HEK293 (cell line): ENCODE results near the gene SOWAHA.

Experiments
- CTCF ChIA-PET: fragments of 350-600 bp; formaldehyde crosslinking; extraction: SDS; loops from one replicate; lab custom pipeline; 2021; ENCODE audit warnings: antibody characterized with exemption; lab: Yijun Ruan, JAX
- POLR2A ChIA-PET: fragments of 300-600 bp; formaldehyde crosslinking; extraction: SDS; loops from one replicate; lab custom pipeline; 2020; ENCODE audit warnings: antibody characterized with exemption, inconsistent platforms; lab: Yijun Ruan, JAX
- H3K27ac ChIP-seq: fragments of 200-500 bp; sonication (Bioruptor generic); 2 replicates; pipeline ENCODE4 v1.5.1; 2014; ENCODE audit warnings: low read depth, low read length, control low read depth, inconsistent platforms; ENCODE audit errors: extremely low read depth
- H3K36me3 ChIP-seq, 2 experiments: fragments of 200-500 bp in 1 of 2; sonication (Bioruptor generic) in 1 of 2; 1 replicate in 1 of 2; 2 replicates in 1 of 2; pipeline ENCODE4 v1.5.1; 2014 to 2017; ENCODE audit warnings: inconsistent platforms in 2 of 2, low read length in 2 of 2; ENCODE audit not compliant: control insufficient read depth in 2 of 2, insufficient read depth in 1 of 2
- H3K4me1 ChIP-seq: fragments of 200-500 bp; sonication (Bioruptor generic); 2 replicates; pipeline ENCODE4 v1.5.1; 2014; ENCODE audit warnings: mild to moderate bottlenecking, low read length, inconsistent platforms; ENCODE audit not compliant: control insufficient read depth, insufficient read depth
- H3K4me3 ChIP-seq: 2 replicates; pipeline ENCODE4 v1.5.1; 2011; ENCODE audit warnings: low read depth, mild to moderate bottlenecking, control low read depth, low read length, moderate library complexity
- H3K9me3 ChIP-seq: fragments of 200-500 bp; sonication (Bioruptor generic); 2 replicates; pipeline ENCODE4 v1.5.1; 2014; ENCODE audit warnings: low read depth, low read length, inconsistent platforms; ENCODE audit not compliant: control insufficient read depth, insufficient read depth
- GFI1B ChIP-seq: fragments of 450-650 bp; formaldehyde crosslinking; IDR thresholded peaks from 2 replicates; pipeline ENCODE4 v1.5.1; 2016; ENCODE audit warnings: missing biosample characterization, missing genetic modification characterization
- HOXA7 ChIP-seq: sonication (generic); formaldehyde crosslinking; IDR thresholded peaks from 2 replicates; pipeline ENCODE4 v1.8.1; 2022; ENCODE audit warnings: missing genetic modification reagents, borderline replicate concordance
- IKZF3 ChIP-seq: fragments of 450-650 bp; IDR thresholded peaks from 2 replicates; pipeline ENCODE4 v1.5.0; 2018; ENCODE audit warnings: missing biosample characterization, mild to moderate bottlenecking, missing genetic modification characterization, moderate library complexity
- SP7 ChIP-seq: fragments of 450-650 bp; formaldehyde crosslinking; IDR thresholded peaks from 2 replicates; pipeline ENCODE4 v1.5.1; 2016; ENCODE audit warnings: missing biosample characterization, missing genetic modification characterization
- ZFP41 ChIP-seq: fragments of 450-650 bp; formaldehyde crosslinking; IDR thresholded peaks from 2 replicates; pipeline ENCODE4 v1.5.1; 2016; ENCODE audit warnings: missing biosample characterization, missing genetic modification characterization, borderline replicate concordance
- ZNF133 ChIP-seq: fragments of 450-650 bp; formaldehyde crosslinking; IDR thresholded peaks from 2 replicates; pipeline ENCODE4 v1.5.1; 2016; ENCODE audit warnings: missing biosample characterization, missing genetic modification characterization
- ZNF174 ChIP-seq: fragments of 450-650 bp; formaldehyde crosslinking; IDR thresholded peaks from 2 replicates; pipeline ENCODE4 v1.5.0; 2017; ENCODE audit warnings: missing biosample characterization, mild to moderate bottlenecking, missing genetic modification characterization
- ZNF175 ChIP-seq: fragments of 450-650 bp; formaldehyde crosslinking; IDR thresholded peaks from 2 replicates; pipeline ENCODE4 v1.5.1; 2016; ENCODE audit warnings: missing biosample characterization, missing genetic modification characterization
- ZNF184 ChIP-seq: fragments of 450-650 bp; IDR thresholded peaks from 2 replicates; pipeline ENCODE4 v1.5.1; 2018; ENCODE audit warnings: missing biosample characterization, mild to moderate bottlenecking, missing genetic modification characterization
- ZNF19 ChIP-seq: fragments of 450-650 bp; formaldehyde crosslinking; IDR thresholded peaks from 2 replicates; pipeline ENCODE4; 2016; ENCODE audit warnings: missing biosample characterization, missing genetic modification characterization, low read depth
- ZNF2 ChIP-seq: fragments of 450-650 bp; formaldehyde crosslinking; IDR thresholded peaks from 2 replicates; pipeline ENCODE4 v1.5.1; 2016; ENCODE audit warnings: missing biosample characterization, missing genetic modification characterization
- ZNF214 ChIP-seq: fragments of 450-650 bp; formaldehyde crosslinking; IDR thresholded peaks from 2 replicates; pipeline ENCODE4 v1.5.1; 2017; ENCODE audit warnings: missing biosample characterization, mild to moderate bottlenecking, missing genetic modification characterization, borderline replicate concordance
- ZNF274 ChIP-seq, 2 experiments: fragments of 200-500 bp in 1 of 2; fragments of 450-650 bp in 1 of 2; sonication (Bioruptor generic) in 1 of 2; formaldehyde crosslinking in 1 of 2; IDR thresholded peaks; 2 replicates each; pipeline versions ENCODE4 v1.5.1 to v1.6.1; 2014 to 2016; ENCODE audit warnings: borderline replicate concordance in 1 of 2, inconsistent platforms in 1 of 2, low read length in 1 of 2, missing biosample characterization in 1 of 2, missing genetic modification characterization in 1 of 2
- ZNF292 ChIP-seq: fragments of 450-650 bp; formaldehyde crosslinking; IDR thresholded peaks from 2 replicates; pipeline ENCODE4 v1.5.1; 2016; ENCODE audit warnings: low read depth, missing biosample characterization, missing genetic modification characterization, borderline replicate concordance
- ZNF335 ChIP-seq: fragments of 450-650 bp; formaldehyde crosslinking; conservative IDR thresholded peaks from 2 replicates; pipeline ENCODE4 v1.5.1; 2016; ENCODE audit warnings: missing biosample characterization, missing genetic modification characterization
- ZNF350 ChIP-seq: fragments of 450-650 bp; formaldehyde crosslinking; IDR thresholded peaks from 2 replicates; pipeline ENCODE4 v1.5.0; 2017; ENCODE audit warnings: missing biosample characterization, mild to moderate bottlenecking, missing genetic modification characterization
- ZNF354C ChIP-seq: fragments of 450-650 bp; formaldehyde crosslinking; IDR thresholded peaks from 2 replicates; pipeline ENCODE4 v1.5.1; 2016; ENCODE audit warnings: missing biosample characterization, missing genetic modification characterization, low read depth, borderline replicate concordance
- ZNF404 ChIP-seq: fragments of 450-650 bp; formaldehyde crosslinking; IDR thresholded peaks from 2 replicates; pipeline ENCODE4 v1.5.1; 2017; ENCODE audit warnings: missing biosample characterization, missing genetic modification characterization
- ZNF514 ChIP-seq: fragments of 450-650 bp; formaldehyde crosslinking; IDR thresholded peaks from 2 replicates; pipeline ENCODE4 v1.5.1; 2016; ENCODE audit warnings: missing biosample characterization, missing genetic modification characterization
- ZNF555 ChIP-seq: fragments of 450-650 bp; formaldehyde crosslinking; conservative IDR thresholded peaks from 2 replicates; pipeline ENCODE4 v1.5.1; 2017; ENCODE audit warnings: missing biosample characterization, mild to moderate bottlenecking, missing genetic modification characterization, inconsistent platforms
- ZNF600 ChIP-seq: fragments of 450-650 bp; formaldehyde crosslinking; IDR thresholded peaks from 2 replicates; pipeline ENCODE4 v1.5.1; 2016; ENCODE audit warnings: missing biosample characterization, missing genetic modification characterization
- ZNF707 ChIP-seq: fragments of 450-650 bp; formaldehyde crosslinking; IDR thresholded peaks from 2 replicates; pipeline ENCODE4 v1.5.1; 2016; ENCODE audit warnings: missing biosample characterization, missing genetic modification characterization
- ZNF776 ChIP-seq: fragments of 450-650 bp; formaldehyde crosslinking; IDR thresholded peaks from 2 replicates; pipeline ENCODE4 v1.5.0; 2017; ENCODE audit warnings: missing biosample characterization, missing genetic modification characterization, borderline replicate concordance
- ZNF792 ChIP-seq: fragments of 450-650 bp; formaldehyde crosslinking; IDR thresholded peaks from 2 replicates; pipeline ENCODE4 v1.5.1; 2016; ENCODE audit warnings: missing biosample characterization, missing genetic modification characterization
- ZXDB ChIP-seq: fragments of 450-650 bp; formaldehyde crosslinking; IDR thresholded peaks from 2 replicates; pipeline ENCODE4 v1.5.1; 2016; ENCODE audit warnings: missing biosample characterization, missing genetic modification characterization
- TF ChIP-seq, protein P1 (sequence below): fragments of 450-650 bp; formaldehyde crosslinking; IDR thresholded peaks from 2 replicates; pipeline ENCODE4 v1.5.1; 2016; ENCODE audit warnings: missing biosample characterization, missing genetic modification characterization
- TF ChIP-seq, protein P2 (sequence below): fragments of 450-650 bp; formaldehyde crosslinking; IDR thresholded peaks from 2 replicates; pipeline ENCODE4 v1.5.1; 2016; ENCODE audit warnings: missing biosample characterization, missing genetic modification characterization
- TF ChIP-seq, protein P3 (sequence below): IDR thresholded peaks from 2 replicates; pipeline ENCODE4 v1.6.1; 2011; ENCODE audit warnings: mild to moderate bottlenecking, low read depth, low read length, borderline replicate concordance
- TF ChIP-seq, protein P4 (sequence below): fragments of 450-650 bp; formaldehyde crosslinking; IDR thresholded peaks from 2 replicates; pipeline ENCODE4 v1.5.1; 2016; ENCODE audit warnings: missing biosample characterization, missing genetic modification characterization

SOWAHA gene

DNA sequence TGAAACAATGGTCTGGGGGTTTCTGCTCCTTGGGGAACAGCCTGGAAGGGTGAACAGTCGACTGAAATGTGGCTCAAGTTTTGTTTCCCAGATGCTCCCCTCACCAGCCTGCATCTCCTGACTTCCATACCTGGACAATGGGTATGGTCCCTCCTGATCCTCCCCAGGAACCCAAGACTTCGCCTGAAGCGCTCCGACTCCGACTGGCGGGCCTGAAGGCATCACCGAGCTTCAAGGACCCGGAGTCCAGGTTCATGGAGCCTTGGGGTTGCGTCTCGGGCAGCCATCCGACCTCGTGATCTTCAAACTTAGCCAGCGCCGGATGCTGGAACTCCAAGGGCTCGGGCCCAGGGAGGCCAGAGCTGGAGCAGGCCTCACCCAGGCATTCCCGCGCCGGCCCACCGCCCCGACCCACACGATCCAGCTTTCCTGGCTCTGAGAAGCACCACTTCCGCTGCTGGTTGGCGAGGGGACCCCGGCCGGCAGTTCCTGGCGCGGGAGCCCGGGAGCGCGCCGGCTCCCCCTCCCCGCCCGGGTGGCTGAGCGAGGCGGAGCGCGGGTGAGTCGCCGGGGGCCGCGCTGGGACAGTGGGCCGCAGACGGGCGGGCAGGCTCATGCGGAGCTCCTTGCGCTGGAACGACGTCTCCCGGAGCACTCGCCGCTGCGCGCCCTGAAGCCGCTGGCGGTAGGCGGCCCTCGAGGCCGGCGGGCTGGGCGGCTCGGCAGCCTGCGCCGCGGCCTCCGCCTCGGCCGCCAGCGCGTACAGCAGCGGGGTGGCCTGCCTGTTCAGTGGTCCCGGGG, 12.1 kb downstream of the SOWAHA start:
- ChIA-PET POLR2A (no interaction called here), CTCF (interaction anchor here (0.6 kb wide), 2 partner anchors 24 to 718 kb away, joined by 3 read pairs; no protein-coding TSS in a partner anchor)
- Histone ChIP-seq H3K27ac (no peak overlapping the region), H3K4me1 (no peaks in the 10 kb centered on the region), H3K9me3 (no peaks in the 10 kb centered on the region), H3K4me3 (no peak overlapping the region), H3K36me3 (peaks cover 0 to 38% of the 10 kb centered on the region in 2 experiments; a peak in 1 of 3 replicates)
- TF ChIP-seq IKZF3 (tag by site-specific recombination) (no peak), ZNF184 (tag by site-specific recombination) (no peak), SP7 (tag by site-specific recombination) (no peak), ZNF175 (tag by site-specific recombination) (no peak), ZNF514 (tag by site-specific recombination) (no peak), ZNF133 (tag by site-specific recombination) (no peak), ZNF404 (no peak), ZFP41 (tag by site-specific recombination) (no peak), ZNF792 (tag by site-specific recombination) (no peak), ZNF19 (tag by site-specific recombination) (no peak), HOXA7 (CRISPR knock-in tag) (no peak), ZNF292 (tag by site-specific recombination) (no peak), ZNF776 (tag by site-specific recombination) (no peak), ZNF350 (tag by site-specific recombination) (no peak), ZNF354C (tag by site-specific recombination) (no peak)
- TF ChIP-seq, protein P1, sequence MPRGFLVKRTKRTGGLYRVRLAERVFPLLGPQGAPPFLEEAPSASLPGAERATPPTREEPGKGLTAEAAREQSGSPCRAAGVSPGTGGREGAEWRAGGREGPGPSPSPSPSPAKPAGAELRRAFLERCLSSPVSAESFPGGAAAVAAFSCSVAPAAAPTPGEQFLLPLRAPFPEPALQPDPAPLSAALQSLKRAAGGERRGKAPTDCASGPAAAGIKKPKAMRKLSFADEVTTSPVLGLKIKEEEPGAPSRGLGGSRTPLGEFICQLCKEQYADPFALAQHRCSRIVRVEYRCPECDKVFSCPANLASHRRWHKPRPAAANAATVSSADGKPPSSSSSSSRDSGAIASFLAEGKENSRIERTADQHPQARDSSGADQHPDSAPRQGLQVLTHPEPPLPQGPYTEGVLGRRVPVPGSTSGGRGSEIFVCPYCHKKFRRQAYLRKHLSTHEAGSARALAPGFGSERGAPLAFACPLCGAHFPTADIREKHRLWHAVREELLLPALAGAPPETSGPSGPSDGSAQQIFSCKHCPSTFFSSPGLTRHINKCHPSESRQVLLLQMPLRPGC, result no peak
- TF ChIP-seq, protein P2, sequence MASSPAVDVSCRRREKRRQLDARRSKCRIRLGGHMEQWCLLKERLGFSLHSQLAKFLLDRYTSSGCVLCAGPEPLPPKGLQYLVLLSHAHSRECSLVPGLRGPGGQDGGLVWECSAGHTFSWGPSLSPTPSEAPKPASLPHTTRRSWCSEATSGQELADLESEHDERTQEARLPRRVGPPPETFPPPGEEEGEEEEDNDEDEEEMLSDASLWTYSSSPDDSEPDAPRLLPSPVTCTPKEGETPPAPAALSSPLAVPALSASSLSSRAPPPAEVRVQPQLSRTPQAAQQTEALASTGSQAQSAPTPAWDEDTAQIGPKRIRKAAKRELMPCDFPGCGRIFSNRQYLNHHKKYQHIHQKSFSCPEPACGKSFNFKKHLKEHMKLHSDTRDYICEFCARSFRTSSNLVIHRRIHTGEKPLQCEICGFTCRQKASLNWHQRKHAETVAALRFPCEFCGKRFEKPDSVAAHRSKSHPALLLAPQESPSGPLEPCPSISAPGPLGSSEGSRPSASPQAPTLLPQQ, result no peak

DNA sequence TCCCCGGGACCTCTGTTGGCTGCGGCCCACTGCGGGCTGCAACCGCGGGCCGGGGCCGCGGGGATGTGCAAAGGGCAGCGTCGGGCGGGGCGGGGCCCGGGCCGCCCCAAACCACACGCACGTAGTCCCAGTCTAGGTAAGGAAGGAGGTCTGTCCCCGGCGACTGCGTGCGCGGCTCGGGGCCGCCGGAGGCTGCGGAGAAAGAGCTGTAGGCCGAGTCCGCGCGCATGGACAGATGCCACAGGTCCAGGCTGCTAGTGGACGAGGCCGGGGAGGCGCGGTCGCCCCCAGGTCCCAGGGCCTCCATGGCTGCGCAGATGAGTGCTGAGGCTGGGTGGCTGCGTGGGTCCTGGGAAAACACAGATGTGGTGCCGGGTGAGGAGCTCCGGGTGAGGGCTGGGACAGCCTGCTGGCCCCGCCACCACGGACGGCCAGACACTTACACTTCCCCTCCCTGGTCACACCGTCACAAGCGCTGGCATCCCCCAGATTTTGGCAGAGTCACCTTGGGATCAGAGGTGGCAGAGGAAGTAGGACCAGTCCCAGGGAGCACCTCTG, 12.8 kb downstream of the SOWAHA start:
- ChIA-PET CTCF (interaction anchor here (0.6 kb wide), 1 partner anchor 33 kb away, joined by 3 read pairs; no protein-coding TSS in a partner anchor), POLR2A (no interaction called here)
- TF ChIP-seq ZXDB (tag by site-specific recombination) (no peak), ZNF335 (tag by site-specific recombination) (no peak), ZNF707 (tag by site-specific recombination) (no peak), ZNF274 (IDR thresholded peaks at IDR 0.05; ENCODE audit: low read length) (no peak), ZNF274 (tag by site-specific recombination; IDR thresholded peaks at IDR 0.05; ENCODE audit: borderline replicate concordance) (no peak), ZNF214 (tag by site-specific recombination) (no peak), ZNF174 (tag by site-specific recombination) (no peak), ZNF292 (tag by site-specific recombination) (no peak), GFI1B (tag by site-specific recombination) (no peak), ZNF600 (no peak), ZNF2 (no peak), ZNF555 (tag by site-specific recombination) (no peak)
- TF ChIP-seq, protein P3, sequence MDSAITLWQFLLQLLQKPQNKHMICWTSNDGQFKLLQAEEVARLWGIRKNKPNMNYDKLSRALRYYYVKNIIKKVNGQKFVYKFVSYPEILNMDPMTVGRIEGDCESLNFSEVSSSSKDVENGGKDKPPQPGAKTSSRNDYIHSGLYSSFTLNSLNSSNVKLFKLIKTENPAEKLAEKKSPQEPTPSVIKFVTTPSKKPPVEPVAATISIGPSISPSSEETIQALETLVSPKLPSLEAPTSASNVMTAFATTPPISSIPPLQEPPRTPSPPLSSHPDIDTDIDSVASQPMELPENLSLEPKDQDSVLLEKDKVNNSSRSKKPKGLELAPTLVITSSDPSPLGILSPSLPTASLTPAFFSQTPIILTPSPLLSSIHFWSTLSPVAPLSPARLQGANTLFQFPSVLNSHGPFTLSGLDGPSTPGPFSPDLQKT, result no peak
- TF ChIP-seq, protein P4, sequence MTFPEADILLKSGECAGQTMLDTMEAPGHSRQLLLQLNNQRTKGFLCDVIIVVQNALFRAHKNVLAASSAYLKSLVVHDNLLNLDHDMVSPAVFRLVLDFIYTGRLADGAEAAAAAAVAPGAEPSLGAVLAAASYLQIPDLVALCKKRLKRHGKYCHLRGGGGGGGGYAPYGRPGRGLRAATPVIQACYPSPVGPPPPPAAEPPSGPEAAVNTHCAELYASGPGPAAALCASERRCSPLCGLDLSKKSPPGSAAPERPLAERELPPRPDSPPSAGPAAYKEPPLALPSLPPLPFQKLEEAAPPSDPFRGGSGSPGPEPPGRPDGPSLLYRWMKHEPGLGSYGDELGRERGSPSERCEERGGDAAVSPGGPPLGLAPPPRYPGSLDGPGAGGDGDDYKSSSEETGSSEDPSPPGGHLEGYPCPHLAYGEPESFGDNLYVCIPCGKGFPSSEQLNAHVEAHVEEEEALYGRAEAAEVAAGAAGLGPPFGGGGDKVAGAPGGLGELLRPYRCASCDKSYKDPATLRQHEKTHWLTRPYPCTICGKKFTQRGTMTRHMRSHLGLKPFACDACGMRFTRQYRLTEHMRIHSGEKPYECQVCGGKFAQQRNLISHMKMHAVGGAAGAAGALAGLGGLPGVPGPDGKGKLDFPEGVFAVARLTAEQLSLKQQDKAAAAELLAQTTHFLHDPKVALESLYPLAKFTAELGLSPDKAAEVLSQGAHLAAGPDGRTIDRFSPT (tag by site-specific recombination), result no peak
- no peaks in the 10 kb centered on the region for H3K9me3 ChIP-seq
- no peak overlapping the region for H3K4me3 ChIP-seq
- peaks cover 0 to 38% of the 10 kb centered on the region in 2 experiments; a peak in 1 of 3 replicates for H3K36me3 ChIP-seq
- H3K27ac ChIP-seq, result no peak overlapping the region
- no peaks in the 10 kb centered on the region for H3K4me1 ChIP-seq
